ENCODE measurements around the gene LAMB4.

- TF ChIP-seq CTCF (IDR thresholded peaks at IDR 0.05) (no peak), POLR2AphosphoS5 (IDR thresholded peaks at IDR 0.05) (no peak), POLR2A (IDR thresholded peaks at IDR 0.05; ENCODE audit: low read depth) (no peak)
Measured at GRCh38 chr7:108009873-108010272, 120.3 kb downstream of the LAMB4 start.

Data from esophagus muscularis mucosa (tissue), 3 donors.